ENCODE data around the gene PTPRT. TPM values are rescaled to one million over a fixed set of nuclear protein-coding genes. Genes with fewer than 3 reads are reported as not detected.

The PTPRT gene
- total and polyA plus RNA-seq, 10 of the 15 experiments (the other 5 are each of a cell fraction or from before 2014, with no cell fraction given): not detected

GRCh38 chr20:43015566-43015965, 174.1 kb downstream of the PTPRT start:
- Histone ChIP-seq H3K27me3 (replicated peaks in 1 of 2; ENCODE audit: control insufficient read depth in 2 of 2, insufficient read depth in 2 of 2, low read length in 1 of 2) (no peaks in the 10 kb centered on the region), H3K4me2 (ENCODE audit: control insufficient read depth, insufficient read depth) (no peak overlapping the region), H3K4me3 (no peak overlapping the region), H3K9me3 (replicated peaks; ENCODE audit: control insufficient read depth, insufficient read depth, low read length) (no peaks in the 10 kb centered on the region), H3K4me1 (ENCODE audit: control insufficient read depth, insufficient read depth, low read length) (no peaks in the 10 kb centered on the region), H4K20me1 (ENCODE audit: control insufficient read depth, insufficient read depth) (no peaks in the 10 kb centered on the region), H3K36me3 (ENCODE audit: control insufficient read depth in 2 of 2, insufficient read depth in 2 of 2, low read length in 1 of 2) (no peaks in the 10 kb centered on the region), H3K79me2 (ENCODE audit: control insufficient read depth, insufficient read depth, low read length) (no peaks in the 10 kb centered on the region), H2AFZ (ENCODE audit: control insufficient read depth, low read depth, low read length) (no peak overlapping the region), H3K9ac (ENCODE audit: control insufficient read depth, insufficient read depth, low read length) (no peak overlapping the region), H3K27ac (ENCODE audit: control insufficient read depth, insufficient read depth) (no peak overlapping the region)
- ChIA-PET CTCF (no interaction called here), POLR2A (no interaction called here), RAD21 (ENCODE audit: unreplicated experiment) (no interaction called here), SMC1A (ENCODE audit: uncharacterized antibody, unreplicated experiment) (no interaction called here)
- ATAC-seq (no peak), FAIRE-seq (no peak), DNase-seq (ENCODE audit: low read depth, low spot score) (no peak)
- intact Hi-C loops (cut with micrococcal nuclease; ENCODE audit: unreplicated experiment): no loop called here
- in situ Hi-C loops (cut with MboI): no loop called here
- no TSS peak for BruUV-seq (replicated peaks)
- no peak for TF ChIP-seq BCLAF1 (IDR thresholded peaks at IDR 0.05)
- no peak for TF ChIP-seq EP300 (IDR thresholded peaks at IDR 0.05; ENCODE audit: borderline replicate concordance in 1 of 2, control insufficient read depth in 1 of 2, low read depth in 2 of 2, low read length in 2 of 2)
- no peak for TF ChIP-seq NRF1 (conservative IDR thresholded peaks at IDR 0.05; ENCODE audit: low read depth, low read length)
- TF ChIP-seq WRNIP1 (IDR thresholded peaks at IDR 0.05; ENCODE audit: borderline replicate concordance, low read depth, low read length): no peak
- no peak for TF ChIP-seq E4F1 (IDR thresholded peaks at IDR 0.05; ENCODE audit: borderline replicate concordance, partially characterized antibody)
- no peak for TF ChIP-seq KLF5 (IDR thresholded peaks at IDR 0.05; ENCODE audit: partially characterized antibody)
- no peak for TF ChIP-seq NFYB (IDR thresholded peaks at IDR 0.05; ENCODE audit: insufficient read depth, low read depth, low read length)
- TF ChIP-seq SKIL (IDR thresholded peaks at IDR 0.05; ENCODE audit: low read depth, poor library complexity, severe bottlenecking): no peak
- TF ChIP-seq LARP7 (IDR thresholded peaks at IDR 0.05): no peak
- TF ChIP-seq ZBTB40 (IDR thresholded peaks at IDR 0.05; ENCODE audit: borderline replicate concordance): no peak
- WGBS (ENCODE audit: insufficient coverage, insufficient replicate concordance, low lambda C conversion rate, missing lambda C conversion rate): 75% methylated on average over 1 of the region's 1 CpG
